Nucleus accumbens (tissue), 56 donors: ENCODE data around the gene QSOX1.
"Not testable (repeated sequence)": the region's sequence is repeated elsewhere in the genome, so short reads cannot be mapped to it uniquely, and the experiment has no call there.

ENCODE experiments used
- DNase-seq, 56 donors: peaks; one replicate each; lab custom pipeline; 2025; lab: John Stamatoyannopoulos, UW

QSOX1 gene

DNA sequence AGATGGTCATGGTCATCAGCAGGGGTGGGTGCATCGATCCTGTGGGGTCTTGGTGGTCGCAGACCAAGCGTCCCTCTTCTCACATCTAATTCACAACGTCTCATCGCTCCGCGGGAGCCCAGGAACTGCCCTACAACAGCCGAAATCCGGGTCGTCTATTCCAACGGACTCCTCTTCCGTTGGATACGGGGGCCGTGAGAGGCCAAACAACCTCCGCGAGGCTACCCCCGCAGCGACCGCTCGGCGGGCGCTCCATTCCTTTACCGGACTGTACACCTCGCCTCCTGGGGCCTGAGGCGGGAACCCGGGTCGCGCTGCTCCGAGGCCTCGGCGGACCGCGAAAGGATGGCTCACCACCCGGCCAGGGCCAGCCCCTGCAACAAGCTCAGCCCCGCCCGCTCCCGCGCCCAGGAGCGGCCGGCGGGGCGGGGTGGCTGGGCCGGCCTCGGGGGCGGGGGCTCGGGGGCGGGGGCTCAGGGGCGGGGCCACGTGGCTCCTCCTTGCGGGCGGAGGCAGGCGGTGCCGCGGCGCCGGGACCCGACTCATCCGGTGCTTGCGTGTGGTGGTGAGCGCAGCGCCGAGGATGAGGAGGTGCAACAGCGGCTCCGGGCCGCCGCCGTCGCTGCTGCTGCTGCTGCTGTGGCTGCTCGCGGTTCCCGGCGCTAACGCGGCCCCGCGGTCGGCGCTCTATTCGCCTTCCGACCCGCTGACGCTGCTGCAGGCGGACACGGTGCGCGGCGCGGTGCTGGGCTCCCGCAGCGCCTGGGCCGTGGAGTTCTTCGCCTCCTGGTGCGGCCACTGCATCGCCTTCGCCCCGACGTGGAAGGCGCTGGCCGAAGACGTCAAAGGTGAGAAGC is at the start of gene QSOX1:
QSOX1 (plus strand) TSS at position 545 of the 857 bp plus-strand sequence; CDS start at position 584, 39 bp downstream.
- DNase-seq, result peak in 55 of 56 donors; percentile 52 to 95 (median 88)

DNA sequence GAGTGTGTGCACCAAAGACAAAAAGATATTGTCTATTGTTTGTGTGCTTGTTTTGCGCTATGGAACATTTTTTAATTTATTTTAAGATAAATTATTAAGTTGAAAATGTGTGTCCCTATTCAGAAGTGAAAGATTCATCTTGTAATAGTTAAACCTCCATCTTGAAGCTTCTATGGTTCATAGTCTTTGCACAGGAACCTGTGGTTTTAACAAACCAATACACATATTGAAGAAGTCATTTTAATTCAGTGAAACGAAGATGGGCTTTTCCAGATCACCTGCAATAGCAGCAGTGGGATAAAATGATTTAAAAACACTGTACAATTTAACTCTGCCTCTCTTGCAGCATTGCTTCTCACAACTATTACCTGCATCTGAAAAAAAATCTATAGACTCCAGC is 42.6 kb upstream of the QSOX1 start:
- no peak for DNase-seq

GRCh38 chr1:180112984-180113647 is 41.6 kb upstream of the QSOX1 start:
- no peak for DNase-seq

GRCh38 chr1:180114396-180114945 is 40.2 kb upstream of the QSOX1 start:
- DNase-seq, result no peak

- DNase-seq, result no peak
Observed at GRCh38 chr1:180116964-180117763, 37.5 kb upstream of the QSOX1 start.

- no peak for DNase-seq
Observed at GRCh38 chr1:180117764-180118116, 36.9 kb upstream of the QSOX1 start.

GRCh38 chr1:180119837-180120236 is 34.8 kb upstream of the QSOX1 start:
- no peak for DNase-seq

DNA sequence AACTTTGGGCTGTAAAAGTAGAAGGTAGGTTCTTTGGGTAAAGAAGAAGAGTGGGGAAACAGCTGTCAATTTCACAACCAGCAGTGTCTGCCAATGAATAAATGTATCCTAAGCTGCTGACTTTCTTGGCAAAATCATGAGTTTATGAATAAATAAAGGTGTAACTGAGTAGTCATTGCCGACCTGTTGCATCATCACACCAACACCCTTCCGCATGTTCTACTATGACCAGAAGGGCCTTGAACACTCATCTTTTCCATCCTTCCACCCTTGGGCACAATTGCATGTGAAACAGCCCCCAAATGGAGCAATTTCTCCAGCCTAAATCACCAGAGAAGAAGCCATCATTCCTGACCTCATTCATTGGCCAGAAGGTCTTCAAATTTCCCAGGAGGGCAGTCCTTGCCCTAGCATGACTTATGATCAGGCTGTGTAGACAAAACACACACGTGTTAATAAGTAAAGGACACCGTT is 31.2 kb upstream of the QSOX1 start:
- DNase-seq, result no peak

DNA sequence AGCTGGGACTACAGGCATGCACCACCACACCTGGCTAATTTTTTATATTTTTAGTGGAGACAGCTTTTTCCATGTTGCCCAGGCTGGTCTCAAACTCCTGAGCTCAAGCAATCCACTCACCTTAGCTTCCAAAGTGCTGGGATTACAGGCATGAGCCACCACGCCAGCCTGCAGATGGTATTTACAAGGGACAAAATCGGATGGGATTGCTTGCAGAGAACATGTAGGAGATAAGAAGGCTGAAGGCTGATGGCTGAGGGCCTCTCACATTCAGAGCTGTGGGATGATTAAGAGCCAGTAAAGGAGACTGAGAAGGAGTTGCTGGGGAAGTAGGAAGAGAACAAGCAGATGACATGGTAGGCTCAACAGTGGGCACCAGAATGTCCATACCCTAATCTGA is 24.0 kb upstream of the QSOX1 start:
- DNase-seq, result no peak

DNA sequence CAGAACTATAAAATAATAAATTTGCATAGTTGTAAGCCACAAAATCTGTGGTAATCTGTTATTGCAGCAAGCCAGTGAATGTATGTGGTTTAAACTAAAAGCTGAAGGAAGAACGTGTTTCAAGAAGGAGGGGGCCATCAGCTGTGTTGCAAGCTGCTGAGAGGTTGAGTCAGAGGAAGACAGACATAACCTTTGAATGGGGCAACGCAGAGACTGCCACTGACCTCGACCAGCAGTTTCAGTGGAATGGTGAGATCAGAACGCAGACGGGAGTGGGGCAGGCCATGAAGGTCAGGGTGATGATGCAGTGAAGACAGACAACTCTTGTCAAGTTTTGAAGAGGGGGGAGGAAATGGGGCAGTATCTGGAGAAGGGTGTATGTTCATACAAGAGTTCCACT is 23.2 kb upstream of the QSOX1 start:
- no peak for DNase-seq

- no peak for DNase-seq
Observed at GRCh38 chr1:180133193-180133592, 21.5 kb upstream of the QSOX1 start.

- not testable (repeated sequence) for DNase-seq
Observed at GRCh38 chr1:180133688-180134087, 21.0 kb upstream of the QSOX1 start.

DNA sequence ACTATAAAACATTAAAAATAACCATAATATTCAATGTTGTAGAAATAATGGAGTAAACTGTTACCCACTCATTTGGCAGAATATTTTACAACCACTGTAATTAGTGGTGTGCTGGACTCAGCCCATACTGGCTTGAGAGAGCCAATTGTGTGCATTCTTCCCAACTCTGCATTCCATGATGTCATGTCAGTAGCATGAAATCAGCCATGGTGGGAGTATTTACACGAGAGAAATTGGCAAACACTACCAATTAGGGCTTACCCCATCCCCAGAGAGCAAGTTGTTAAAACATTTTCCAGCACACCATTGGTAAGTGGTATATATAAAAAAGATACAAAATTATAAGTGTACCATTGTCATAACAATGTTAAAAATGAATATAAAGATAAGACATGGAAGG is 19.1 kb upstream of the QSOX1 start:
- DNase-seq, result no peak

- no peak for DNase-seq
Observed at GRCh38 chr1:180136331-180136967, 18.2 kb upstream of the QSOX1 start.

GRCh38 chr1:180136968-180137356 is 17.7 kb upstream of the QSOX1 start:
- DNase-seq, result no peak

- DNase-seq, result no peak
Observed at GRCh38 chr1:180137776-180138175, 16.9 kb upstream of the QSOX1 start.

GRCh38 chr1:180141381-180141934 is 13.2 kb upstream of the QSOX1 start:
- DNase-seq, result no peak

DNA sequence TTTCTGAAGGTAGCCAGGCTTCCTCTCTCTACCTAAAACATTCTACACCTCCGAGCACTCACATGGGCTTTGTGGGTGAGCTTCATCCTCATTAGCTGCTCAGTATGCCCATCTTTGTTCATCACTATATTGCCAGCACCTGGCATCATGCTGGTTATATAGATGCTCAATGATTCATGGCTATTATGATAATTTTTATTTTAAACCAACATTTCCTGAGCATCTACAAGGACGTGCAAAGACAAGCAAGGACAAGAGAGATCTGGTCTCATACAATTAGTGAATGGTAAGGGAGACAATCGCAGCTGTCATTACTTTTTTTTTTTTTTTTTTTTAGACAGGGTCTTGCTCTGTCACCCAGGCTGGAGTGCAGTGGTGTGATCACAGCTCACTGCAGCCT is 11.3 kb upstream of the QSOX1 start:
- DNase-seq, result no peak

DNA sequence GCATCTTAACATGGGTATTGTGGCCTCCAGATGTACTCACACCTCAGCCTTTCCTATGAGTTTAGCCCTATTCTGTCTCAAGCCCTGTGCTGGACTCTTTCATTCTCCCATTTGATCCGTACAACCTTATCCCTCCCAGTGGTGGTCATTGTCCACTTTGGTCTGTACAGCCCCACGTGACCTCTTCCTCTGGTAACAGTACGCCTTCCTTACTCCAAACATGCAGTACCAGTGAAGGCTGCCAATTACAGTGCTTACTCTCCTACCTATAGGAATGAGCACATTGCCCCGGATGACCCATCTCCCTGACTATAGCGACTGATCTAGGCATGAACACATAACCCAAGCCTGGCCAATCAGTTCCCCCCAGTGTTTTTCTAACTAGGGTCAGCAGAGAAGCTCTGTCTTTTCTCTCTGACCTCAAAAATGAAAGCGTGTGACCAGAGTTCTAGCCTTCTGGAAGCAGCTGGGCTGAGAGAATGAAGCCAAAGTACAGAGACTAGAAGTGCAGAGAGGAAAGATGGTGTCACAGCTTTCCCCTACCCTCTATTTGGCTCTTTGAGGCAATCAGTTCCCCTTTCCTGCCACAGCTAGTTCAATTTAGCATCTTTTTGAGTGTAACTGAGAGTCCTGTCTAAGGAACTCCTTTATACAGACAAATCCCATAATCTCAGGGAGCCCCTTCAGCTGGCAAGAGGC is 9.9 kb upstream of the QSOX1 start:
- no peak for DNase-seq
